PFSK-1 (cell line): ENCODE data around the gene CPB2.

Experiments used
- POLR2AphosphoS5 ChIP-seq: IDR thresholded peaks from 2 replicates; pipeline ENCODE4 v1.6.1; 2012; ENCODE audit warnings: low read depth, mild to moderate bottlenecking, control low read depth, low read length, moderate library complexity
- REST ChIP-seq, 2 experiments: IDR thresholded peaks; 2 replicates each; pipeline versions ENCODE4 v1.6.1 to v1.8.0; 2011 to 2012; ENCODE audit warnings: low read depth in 2 of 2, low read length in 2 of 2, control low read depth in 1 of 2, inconsistent platforms in 1 of 2, mild to moderate bottlenecking in 1 of 2, moderate library complexity in 1 of 2; ENCODE audit not compliant: insufficient read depth in 1 of 2
- SIN3A ChIP-seq: IDR thresholded peaks from 2 replicates; pipeline ENCODE4 v1.6.1; 2012; ENCODE audit warnings: mild to moderate bottlenecking, low read length, moderate library complexity, borderline replicate concordance; ENCODE audit not compliant: insufficient read depth
- TAF1 ChIP-seq: IDR thresholded peaks from 2 replicates; pipeline ENCODE4 v1.6.1; 2012; ENCODE audit warnings: low read length, control low read depth, borderline replicate concordance; ENCODE audit not compliant: insufficient read depth

- TF ChIP-seq POLR2AphosphoS5, result no peak
- TF ChIP-seq REST (IDR thresholded peaks at IDR 0.05; ENCODE audit: insufficient read depth in 1 of 2, low read depth in 2 of 2, low read length in 2 of 2), result no peak
- no peak for TF ChIP-seq SIN3A
- no peak for TF ChIP-seq TAF1
Measured at GRCh38 chr13:46122304-46122703, 17.5 kb upstream of the CPB2 start.
